ENCODE data around the gene PCSK6.

Gene PCSK6

GRCh38 chr15:101476756-101477155 is 12.8 kb downstream of the PCSK6 start:
- peaks cover 59% of the 10 kb centered on the region for H3K27me3 Mint-ChIP-seq (ENCODE audit: low read depth)
- TF ChIP-seq CTCF (IDR thresholded peaks at IDR 0.05; ENCODE audit: unreplicated experiment in 3 of 3) = no peak
- H3K4me1 Mint-ChIP-seq = no peaks in the 10 kb centered on the region
- no peaks in the 10 kb centered on the region for H3K9me3 Mint-ChIP-seq
- no peak overlapping the region for H3K27ac Mint-ChIP-seq
- H3K36me3 Mint-ChIP-seq (ENCODE audit: low read depth) = no peaks in the 10 kb centered on the region
- no peak overlapping the region for H3K4me3 Mint-ChIP-seq

GRCh38 chr15:101474983-101475382 is 14.5 kb downstream of the PCSK6 start:
- peaks cover 7% of the 10 kb centered on the region for H3K4me1 Mint-ChIP-seq
- H3K27ac Mint-ChIP-seq = no peak overlapping the region
- no peak for TF ChIP-seq CTCF (IDR thresholded peaks at IDR 0.05; ENCODE audit: unreplicated experiment in 3 of 3)
- no peak overlapping the region for H3K4me3 Mint-ChIP-seq
- H3K36me3 Mint-ChIP-seq (ENCODE audit: low read depth) = no peaks in the 10 kb centered on the region
- H3K27me3 Mint-ChIP-seq (ENCODE audit: low read depth) = peaks cover 47% of the 10 kb centered on the region
- H3K9me3 Mint-ChIP-seq = no peaks in the 10 kb centered on the region

DNA sequence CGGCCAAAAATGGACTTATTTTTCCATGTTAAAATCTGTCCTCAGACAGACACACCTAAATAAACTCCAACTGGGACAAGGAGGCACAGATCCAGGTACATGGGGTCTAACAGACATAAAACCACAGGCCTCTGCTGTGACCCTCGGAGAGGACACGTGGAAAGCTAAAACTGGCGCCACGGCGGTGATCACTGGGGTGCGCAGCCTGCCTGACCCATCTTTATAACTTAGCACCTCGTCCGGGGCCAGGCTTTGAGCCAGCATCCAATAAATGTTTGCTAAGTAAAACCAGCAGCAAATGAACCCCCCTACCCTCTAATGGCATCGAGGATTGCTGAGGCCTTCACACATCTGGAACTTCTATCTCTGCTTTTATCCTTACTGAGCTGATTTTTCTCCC is 15.3 kb downstream of the PCSK6 start:
- Mint-ChIP-seq H3K4me1 (peaks cover 7% of the 10 kb centered on the region), H3K27ac (no peak overlapping the region), H3K27me3 (ENCODE audit: low read depth) (peaks cover 45% of the 10 kb centered on the region), H3K9me3 (no peaks in the 10 kb centered on the region), H3K36me3 (ENCODE audit: low read depth) (no peaks in the 10 kb centered on the region), H3K4me3 (no peak overlapping the region)
- no peak for TF ChIP-seq CTCF (IDR thresholded peaks at IDR 0.05; ENCODE audit: unreplicated experiment in 3 of 3)

DNA sequence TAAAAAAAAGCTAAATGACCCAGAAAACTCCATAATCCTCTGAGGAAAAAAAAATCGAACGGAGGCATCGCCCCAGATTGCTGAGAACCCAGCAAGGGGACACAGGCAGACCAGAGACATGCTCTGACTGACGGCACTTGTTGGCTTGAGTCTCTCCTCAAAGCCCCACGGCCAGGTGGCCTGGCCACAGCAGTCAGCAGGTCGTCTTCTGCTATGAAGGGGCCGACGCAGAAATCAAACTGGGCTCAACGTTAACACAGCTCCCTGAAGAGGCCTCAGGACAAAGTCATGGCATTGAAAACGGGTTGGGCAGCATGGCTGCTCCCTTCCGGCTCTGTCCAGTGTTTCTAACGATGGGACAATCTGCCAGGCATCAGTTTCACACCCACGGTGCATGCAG is 17.5 kb downstream of the PCSK6 start:
- Mint-ChIP-seq H3K36me3 (ENCODE audit: low read depth) (no peaks in the 10 kb centered on the region), H3K27me3 (ENCODE audit: low read depth) (peaks cover 53% of the 10 kb centered on the region), H3K9me3 (no peaks in the 10 kb centered on the region), H3K4me3 (no peak overlapping the region), H3K27ac (no peak overlapping the region), H3K4me1 (peaks cover 7% of the 10 kb centered on the region)
- TF ChIP-seq CTCF (IDR thresholded peaks at IDR 0.05; ENCODE audit: unreplicated experiment in 3 of 3) = no peak

- H3K9me3 Mint-ChIP-seq = no peaks in the 10 kb centered on the region
- H3K27ac Mint-ChIP-seq = no peak overlapping the region
- peaks cover 58% of the 10 kb centered on the region for H3K27me3 Mint-ChIP-seq (ENCODE audit: low read depth)
- no peak for TF ChIP-seq CTCF (IDR thresholded peaks at IDR 0.05; ENCODE audit: unreplicated experiment in 3 of 3)
- no peak overlapping the region for H3K4me3 Mint-ChIP-seq
- H3K4me1 Mint-ChIP-seq = peaks cover 7% of the 10 kb centered on the region
- no peaks in the 10 kb centered on the region for H3K36me3 Mint-ChIP-seq (ENCODE audit: low read depth)
Observed at GRCh38 chr15:101470548-101471239, 18.8 kb downstream of the PCSK6 start.

Measured in nephron (organoid).